ENCODE results near the gene OGA. TPM values are rescaled to one million over a fixed set of nuclear protein-coding genes. Genes with fewer than 3 reads are reported as not detected.
A peak's percentile ranks its signal among the peaks of the same experiment; 100 is the strongest.

OGA gene
- total and polyA plus RNA-seq, 9 of the 15 experiments (the other 6 are each of a cell fraction or from before 2014, with no cell fraction given), result 13.5 to 73.5 (median 59.5) TPM

DNA sequence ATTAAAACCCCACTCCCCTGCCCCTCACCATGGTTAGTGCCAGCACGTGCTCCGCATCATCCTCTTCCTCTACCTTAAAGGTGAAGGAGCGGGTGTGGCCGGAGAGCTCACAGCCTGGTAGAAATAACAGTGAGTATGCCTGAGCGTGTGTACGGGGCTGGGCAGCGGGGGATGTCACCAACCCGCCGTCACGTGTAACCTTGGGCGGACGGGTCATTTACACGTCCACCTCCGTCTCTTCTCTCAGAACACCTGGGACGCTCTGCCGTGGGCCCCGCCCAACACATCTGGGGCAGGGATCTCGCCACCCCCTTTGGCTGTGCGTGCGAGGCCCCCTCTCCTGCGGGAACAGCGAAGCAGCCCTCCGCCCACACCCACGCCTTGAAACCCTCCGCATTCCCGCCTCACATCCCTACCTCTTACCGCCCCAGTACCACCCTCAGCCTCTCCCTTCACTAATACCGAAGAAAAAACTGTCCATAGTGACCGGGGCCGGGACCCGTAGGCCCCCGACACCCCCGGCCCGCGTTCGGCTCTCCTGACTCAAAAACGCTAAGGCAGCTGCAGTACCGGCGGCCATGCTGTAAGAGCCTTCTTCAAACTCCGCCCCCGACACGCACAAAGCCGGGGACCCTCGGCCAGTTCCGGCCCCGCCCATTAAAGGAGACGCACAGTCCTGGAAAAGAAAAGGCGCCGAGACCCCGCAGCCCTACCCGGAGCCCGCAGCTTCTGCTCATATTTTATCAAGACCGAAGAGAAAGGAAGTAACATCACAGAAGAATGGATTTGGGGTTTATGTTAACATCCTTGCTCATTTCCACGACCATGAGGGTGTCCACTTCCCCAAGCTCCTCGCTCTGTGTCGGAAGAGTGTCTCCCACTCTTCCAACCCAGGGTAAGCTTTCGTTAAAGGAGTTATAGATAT is 35.2 kb downstream of the OGA start, which contains the start of gene NPM3 (continued):
- TF ChIP-seq CBFA2T2 (conservative IDR thresholded peaks at IDR 0.05) (no peak), CEBPB (tag; IDR thresholded peaks at IDR 0.05) (no peak), MTA2 (IDR thresholded peaks at IDR 0.05; ENCODE audit: low read depth) (no peak), ZKSCAN8 (CRISPR knock-in tag; IDR thresholded peaks at IDR 0.05) (no peak), CGGBP1 (CRISPR knock-in tag; IDR thresholded peaks at IDR 0.05) (no peak), VEZF1 (CRISPR knock-in tag; IDR thresholded peaks at IDR 0.05) (peak; percentile 41), TBL1XR1 (IDR thresholded peaks at IDR 0.05; ENCODE audit: low read length in 2 of 2) (no peak), TGIF2 (CRISPR knock-in tag; IDR thresholded peaks at IDR 0.05) (no peak), C11orf30 (IDR thresholded peaks at IDR 0.05; ENCODE audit: low read depth) (peak; percentile 98), CAMTA2 (CRISPR knock-in tag; conservative IDR thresholded peaks at IDR 0.05) (no peak), ZNF586 (CRISPR knock-in tag; conservative IDR thresholded peaks at IDR 0.05) (no peak), SIN3A (IDR thresholded peaks at IDR 0.05; ENCODE audit: borderline replicate concordance in 2 of 2, control insufficient read depth in 1 of 2, low read depth in 2 of 2, low read length in 2 of 2) (peak; percentile 46 to 60; a peak in 2 of 4 replicates), POLR3G (IDR thresholded peaks at IDR 0.05; ENCODE audit: extremely low read depth, insufficient read length, insufficient replicate concordance) (no peak)
- TF ChIP-seq, protein P1, sequence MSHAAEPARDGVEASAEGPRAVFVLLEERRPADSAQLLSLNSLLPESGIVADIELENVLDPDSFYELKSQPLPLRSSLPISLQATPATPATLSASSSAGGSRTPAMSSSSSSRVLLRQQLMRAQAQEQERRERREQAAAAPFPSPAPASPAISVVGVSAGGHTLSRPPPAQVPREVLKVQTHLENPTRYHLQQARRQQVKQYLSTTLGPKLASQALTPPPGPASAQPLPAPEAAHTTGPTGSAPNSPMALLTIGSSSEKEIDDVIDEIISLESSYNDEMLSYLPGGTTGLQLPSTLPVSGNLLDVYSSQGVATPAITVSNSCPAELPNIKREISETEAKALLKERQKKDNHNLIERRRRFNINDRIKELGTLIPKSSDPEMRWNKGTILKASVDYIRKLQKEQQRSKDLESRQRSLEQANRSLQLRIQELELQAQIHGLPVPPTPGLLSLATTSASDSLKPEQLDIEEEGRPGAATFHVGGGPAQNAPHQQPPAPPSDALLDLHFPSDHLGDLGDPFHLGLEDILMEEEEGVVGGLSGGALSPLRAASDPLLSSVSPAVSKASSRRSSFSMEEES (CRISPR knock-in tag; IDR thresholded peaks at IDR 0.05), result no peak
- TF ChIP-seq, protein P2, sequence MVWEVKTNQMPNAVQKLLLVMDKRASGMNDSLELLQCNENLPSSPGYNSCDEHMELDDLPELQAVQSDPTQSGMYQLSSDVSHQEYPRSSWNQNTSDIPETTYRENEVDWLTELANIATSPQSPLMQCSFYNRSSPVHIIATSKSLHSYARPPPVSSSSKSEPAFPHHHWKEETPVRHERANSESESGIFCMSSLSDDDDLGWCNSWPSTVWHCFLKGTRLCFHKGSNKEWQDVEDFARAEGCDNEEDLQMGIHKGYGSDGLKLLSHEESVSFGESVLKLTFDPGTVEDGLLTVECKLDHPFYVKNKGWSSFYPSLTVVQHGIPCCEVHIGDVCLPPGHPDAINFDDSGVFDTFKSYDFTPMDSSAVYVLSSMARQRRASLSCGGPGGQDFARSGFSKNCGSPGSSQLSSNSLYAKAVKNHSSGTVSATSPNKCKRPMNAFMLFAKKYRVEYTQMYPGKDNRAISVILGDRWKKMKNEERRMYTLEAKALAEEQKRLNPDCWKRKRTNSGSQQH (CRISPR knock-in tag; IDR thresholded peaks at IDR 0.05), result no peak
- TF ChIP-seq, protein P3, sequence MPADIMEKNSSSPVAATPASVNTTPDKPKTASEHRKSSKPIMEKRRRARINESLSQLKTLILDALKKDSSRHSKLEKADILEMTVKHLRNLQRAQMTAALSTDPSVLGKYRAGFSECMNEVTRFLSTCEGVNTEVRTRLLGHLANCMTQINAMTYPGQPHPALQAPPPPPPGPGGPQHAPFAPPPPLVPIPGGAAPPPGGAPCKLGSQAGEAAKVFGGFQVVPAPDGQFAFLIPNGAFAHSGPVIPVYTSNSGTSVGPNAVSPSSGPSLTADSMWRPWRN (IDR thresholded peaks at IDR 0.05; ENCODE audit: low read depth), result no peak
- TF ChIP-seq, protein P4, sequence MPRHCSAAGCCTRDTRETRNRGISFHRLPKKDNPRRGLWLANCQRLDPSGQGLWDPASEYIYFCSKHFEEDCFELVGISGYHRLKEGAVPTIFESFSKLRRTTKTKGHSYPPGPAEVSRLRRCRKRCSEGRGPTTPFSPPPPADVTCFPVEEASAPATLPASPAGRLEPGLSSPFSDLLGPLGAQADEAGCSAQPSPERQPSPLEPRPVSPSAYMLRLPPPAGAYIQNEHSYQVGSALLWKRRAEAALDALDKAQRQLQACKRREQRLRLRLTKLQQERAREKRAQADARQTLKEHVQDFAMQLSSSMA (CRISPR knock-in tag; IDR thresholded peaks at IDR 0.05), result no peak
- TF ChIP-seq, protein P5, sequence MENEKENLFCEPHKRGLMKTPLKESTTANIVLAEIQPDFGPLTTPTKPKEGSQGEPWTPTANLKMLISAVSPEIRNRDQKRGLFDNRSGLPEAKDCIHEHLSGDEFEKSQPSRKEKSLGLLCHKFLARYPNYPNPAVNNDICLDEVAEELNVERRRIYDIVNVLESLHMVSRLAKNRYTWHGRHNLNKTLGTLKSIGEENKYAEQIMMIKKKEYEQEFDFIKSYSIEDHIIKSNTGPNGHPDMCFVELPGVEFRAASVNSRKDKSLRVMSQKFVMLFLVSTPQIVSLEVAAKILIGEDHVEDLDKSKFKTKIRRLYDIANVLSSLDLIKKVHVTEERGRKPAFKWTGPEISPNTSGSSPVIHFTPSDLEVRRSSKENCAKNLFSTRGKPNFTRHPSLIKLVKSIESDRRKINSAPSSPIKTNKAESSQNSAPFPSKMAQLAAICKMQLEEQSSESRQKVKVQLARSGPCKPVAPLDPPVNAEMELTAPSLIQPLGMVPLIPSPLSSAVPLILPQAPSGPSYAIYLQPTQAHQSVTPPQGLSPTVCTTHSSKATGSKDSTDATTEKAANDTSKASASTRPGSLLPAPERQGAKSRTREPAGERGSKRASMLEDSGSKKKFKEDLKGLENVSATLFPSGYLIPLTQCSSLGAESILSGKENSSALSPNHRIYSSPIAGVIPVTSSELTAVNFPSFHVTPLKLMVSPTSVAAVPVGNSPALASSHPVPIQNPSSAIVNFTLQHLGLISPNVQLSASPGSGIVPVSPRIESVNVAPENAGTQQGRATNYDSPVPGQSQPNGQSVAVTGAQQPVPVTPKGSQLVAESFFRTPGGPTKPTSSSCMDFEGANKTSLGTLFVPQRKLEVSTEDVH (IDR thresholded peaks at IDR 0.05; ENCODE audit: low read depth, partially characterized antibody), result no peak

All from K562 (cell line).